GM19455 (cell line): Measurements from ENCODE around the gene CCSAP.
"Not testable (repeated sequence)": the region's sequence is repeated elsewhere in the genome, so short reads cannot be mapped to it uniquely, and the experiment has no call there.

Experiments used
- ATAC-seq: cut with Tn5 transposase; IDR thresholded peaks from one replicate; pipeline ENCODE4 v1.9.1; 2021; ENCODE audit not compliant: unreplicated experiment

Gene CCSAP

DNA sequence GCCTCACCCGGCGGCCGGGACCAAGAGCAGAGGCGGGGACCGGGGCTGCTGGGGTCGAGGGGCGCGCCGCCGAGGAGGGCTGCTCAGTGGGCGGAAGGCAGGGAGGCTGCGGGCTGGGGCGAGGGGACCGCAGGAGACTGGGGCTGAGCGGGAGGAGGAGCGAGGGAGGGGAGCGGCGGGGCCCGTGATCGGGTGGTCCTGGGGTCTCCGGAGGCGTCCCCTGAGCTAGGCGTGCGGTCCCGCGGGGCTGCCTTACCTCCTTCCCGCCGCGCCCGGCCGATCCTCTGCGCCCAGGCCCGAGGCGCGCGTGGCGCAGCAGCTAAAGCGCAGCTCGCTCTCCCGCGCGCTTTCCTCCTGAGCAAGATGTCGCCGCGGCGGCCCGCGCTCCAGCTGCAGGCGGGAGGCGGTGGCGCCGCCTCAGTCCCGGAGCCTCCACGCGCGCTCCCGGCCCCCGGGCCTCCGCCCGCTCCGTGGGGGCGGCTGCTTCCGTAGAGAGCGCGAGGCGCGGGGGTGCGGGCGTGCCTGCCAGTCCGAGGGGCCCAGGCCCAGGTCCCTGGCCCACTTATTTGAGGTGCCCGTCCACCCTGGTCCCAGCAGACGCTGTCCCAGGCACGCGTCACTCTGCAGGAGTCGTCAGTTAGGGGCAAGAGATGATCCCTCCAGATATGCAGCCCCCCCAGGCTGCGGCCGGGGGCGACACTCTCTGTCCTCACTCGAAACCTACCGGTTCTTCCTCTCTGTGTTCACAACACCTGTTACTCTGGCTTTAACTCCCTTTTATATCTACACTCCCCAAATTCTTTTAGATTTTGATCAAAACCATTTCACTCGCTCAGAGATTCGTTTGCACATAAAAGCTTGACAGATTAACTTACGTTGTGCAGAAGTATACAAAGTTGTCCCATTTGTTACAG lies at the start of gene CCSAP:
TSS of gene CCSAP (minus strand) at position 392 of the 914 bp plus-strand sequence. CDS start 582 bp downstream, outside the sequence.
- ATAC-seq, result peak; percentile 48

GRCh38 chr1:229390130-229390529 lies 47.3 kb upstream of the CCSAP start:
- ATAC-seq, result no peak

- ATAC-seq, result no peak
Measured at GRCh38 chr1:229388897-229389580, 46.2 kb upstream of the CCSAP start.

- ATAC-seq, result no peak
Measured at GRCh38 chr1:229385853-229386456, 43.1 kb upstream of the CCSAP start.

GRCh38 chr1:229384822-229385221 lies 42.0 kb upstream of the CCSAP start:
- no peak for ATAC-seq

DNA sequence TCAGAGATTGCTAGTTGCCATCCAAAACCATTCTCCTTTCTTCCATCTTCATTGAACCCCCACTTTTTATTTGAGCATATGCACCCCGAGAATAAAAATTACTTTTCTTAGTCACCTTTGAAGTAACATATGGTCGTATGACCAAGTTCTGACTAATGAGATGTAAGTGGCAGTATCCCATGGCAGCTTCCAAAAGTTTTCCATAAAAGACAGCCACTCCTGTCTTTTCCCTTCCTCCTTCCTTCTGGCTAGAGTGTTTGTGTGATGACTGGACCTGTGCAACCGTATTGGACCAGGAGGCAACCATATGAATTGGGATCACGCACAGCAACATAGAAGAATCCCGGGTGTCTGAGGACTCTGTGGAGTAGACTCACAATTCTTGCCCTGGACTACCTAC lies 41.1 kb upstream of the CCSAP start:
- no peak for ATAC-seq

GRCh38 chr1:229383188-229383587 lies 40.3 kb upstream of the CCSAP start:
- ATAC-seq, result no peak

- no peak for ATAC-seq
Measured at GRCh38 chr1:229381234-229381633, 38.4 kb upstream of the CCSAP start.

GRCh38 chr1:229380536-229381160 lies 37.8 kb upstream of the CCSAP start:
- ATAC-seq, result no peak

DNA sequence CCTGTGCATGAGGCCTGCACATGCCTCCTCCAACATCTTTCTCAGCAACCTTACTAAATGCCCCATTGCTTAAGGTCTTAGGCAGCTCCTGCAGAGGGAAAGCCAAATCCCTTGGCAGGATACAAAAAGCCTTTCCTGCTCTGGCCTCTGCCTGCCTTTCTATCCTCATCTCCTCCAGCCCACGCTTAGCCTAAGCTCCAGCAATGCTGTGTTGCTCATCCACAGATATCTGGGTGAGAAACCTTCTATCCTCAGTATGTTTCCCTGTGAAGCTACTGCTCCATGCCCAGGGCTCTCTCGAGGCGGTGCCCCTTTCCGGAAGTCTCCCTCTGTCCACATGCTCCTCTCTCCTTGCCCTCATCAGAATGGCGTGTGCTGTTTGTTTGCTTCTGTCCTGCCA lies 37.0 kb upstream of the CCSAP start:
- no peak for ATAC-seq

DNA sequence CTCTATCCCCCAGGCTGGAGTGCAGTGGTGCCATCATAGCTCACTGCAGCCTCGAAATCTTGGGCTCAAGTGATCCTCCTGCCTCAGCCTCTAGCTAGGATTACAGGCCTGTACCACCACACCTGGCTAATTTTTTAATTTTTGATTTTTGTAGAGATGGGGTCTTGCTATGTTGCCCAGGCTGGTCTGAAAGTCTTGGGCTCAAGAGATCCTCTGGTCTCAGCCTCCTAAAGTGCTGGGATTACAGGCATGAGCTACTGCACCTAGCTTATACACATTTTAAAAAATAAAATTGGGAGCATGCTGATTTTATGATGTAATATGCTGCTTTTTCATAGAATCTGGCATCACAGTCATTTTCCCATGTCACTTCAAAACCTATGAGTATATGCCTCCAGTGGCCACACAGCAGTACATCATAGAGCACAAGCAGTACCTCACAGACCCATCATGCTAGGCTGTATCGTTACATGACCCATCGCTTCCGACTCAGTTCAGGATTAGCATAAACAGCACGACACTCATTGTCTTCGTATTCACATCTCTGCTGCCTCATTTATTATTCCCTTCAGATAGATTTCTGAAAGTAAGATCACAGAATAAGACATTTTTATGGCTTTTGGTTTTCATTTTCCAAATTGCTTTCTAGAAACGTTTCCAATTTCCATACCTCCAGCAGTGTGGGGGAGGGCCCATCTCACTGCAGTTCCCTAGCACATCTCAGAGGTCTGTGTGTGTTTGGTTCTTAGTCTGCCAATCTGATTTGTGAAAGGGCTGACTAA lies 35.9 kb upstream of the CCSAP start:
- no peak for ATAC-seq

- ATAC-seq, result not testable (repeated sequence)
Measured at GRCh38 chr1:229378035-229378434, 35.2 kb upstream of the CCSAP start.

- no peak for ATAC-seq
Measured at GRCh38 chr1:229377429-229377828, 34.6 kb upstream of the CCSAP start.

GRCh38 chr1:229376521-229376920 lies 33.7 kb upstream of the CCSAP start:
- no peak for ATAC-seq

DNA sequence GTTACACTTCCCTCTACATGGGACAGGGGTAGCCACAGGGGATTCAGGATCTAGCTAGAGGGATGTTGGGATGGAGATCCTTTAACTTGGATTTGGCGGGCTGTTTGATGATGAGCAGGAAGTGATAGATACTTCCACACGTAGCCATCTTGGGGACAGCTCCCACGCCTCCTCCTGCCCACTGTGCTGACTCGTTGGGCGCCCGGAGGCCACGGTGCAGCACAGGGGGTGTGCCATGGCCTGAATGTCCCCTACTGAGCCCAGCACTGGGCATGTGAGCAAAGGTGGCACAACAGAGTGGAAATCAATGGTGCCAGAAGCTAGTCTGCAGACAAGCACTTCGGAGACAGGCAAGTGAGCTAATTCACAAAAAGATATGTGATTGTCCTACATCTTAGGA lies 31.6 kb upstream of the CCSAP start:
- no peak for ATAC-seq

GRCh38 chr1:229373395-229373794 lies 30.5 kb upstream of the CCSAP start:
- ATAC-seq, result no peak

DNA sequence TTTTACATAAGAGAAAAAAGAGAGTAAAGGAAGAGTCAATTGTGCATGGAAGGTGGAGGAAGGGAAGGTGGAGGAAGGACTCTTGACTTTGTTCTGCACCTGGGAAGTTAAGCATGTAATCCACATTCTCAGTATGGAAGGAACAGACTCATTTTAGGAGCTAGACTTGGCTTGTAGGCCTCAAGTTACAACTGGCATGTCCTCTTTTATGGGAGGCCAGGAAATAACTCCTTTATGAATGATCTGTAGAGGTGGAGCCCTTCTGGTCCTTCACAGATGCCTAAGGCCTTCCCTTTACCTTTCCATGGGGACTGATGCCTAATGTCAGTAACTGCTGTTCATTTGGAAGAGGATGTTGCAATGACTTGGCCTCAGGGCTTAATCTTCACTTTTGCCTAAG lies 29.4 kb upstream of the CCSAP start:
- no peak for ATAC-seq

GRCh38 chr1:229371624-229372023 lies 28.8 kb upstream of the CCSAP start:
- ATAC-seq, result no peak

- ATAC-seq, result no peak
Measured at GRCh38 chr1:229370601-229371021, 27.8 kb upstream of the CCSAP start.

DNA sequence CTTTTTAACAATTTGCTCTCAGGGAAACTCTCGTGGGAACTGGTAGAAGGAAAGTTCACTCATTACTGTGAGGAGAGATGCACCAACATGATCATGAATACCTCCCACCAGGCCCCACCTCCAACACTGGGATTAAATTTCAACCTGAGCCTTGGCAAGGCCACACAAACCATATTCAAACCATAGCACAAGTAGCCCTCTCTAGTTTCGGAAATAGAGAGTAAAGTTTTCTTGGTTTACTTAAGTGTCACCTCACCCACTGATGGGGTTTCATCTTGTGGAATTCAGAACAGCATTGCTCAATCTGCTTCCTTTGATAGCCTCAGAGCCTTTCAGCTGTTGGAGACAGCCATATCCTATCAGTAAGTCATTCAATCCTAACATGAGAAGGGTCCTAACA lies 25.5 kb upstream of the CCSAP start:
- ATAC-seq, result peak; percentile 53

DNA sequence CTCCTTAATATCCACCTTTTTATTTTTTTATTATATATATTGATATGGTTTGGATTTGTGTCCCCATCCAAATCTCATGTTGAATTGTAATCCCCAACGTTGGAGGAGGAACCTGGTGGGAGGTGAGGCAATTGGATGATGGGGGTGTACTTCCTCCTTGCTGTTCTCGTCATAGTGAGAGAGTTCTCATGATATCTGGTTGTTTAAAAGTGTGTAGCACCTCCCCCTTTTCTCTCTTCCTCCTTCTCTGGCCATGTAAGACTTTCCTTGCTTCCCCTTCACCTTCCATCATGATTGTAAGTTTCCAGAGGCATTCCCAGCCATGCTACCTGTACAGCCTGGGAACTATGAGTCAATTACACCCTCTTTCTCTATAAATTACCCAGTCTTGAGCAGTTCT lies 22.7 kb upstream of the CCSAP start:
- ATAC-seq, result no peak
